ENCODE results near the gene UMAD1.

The UMAD1 gene

GRCh38 chr7:7707806-7708205 lies 67.3 kb downstream of the UMAD1 start:
- TF ChIP-seq CTCF (IDR thresholded peaks at IDR 0.05), result no peak
- no peak for TF ChIP-seq ZFX (IDR thresholded peaks at IDR 0.05; ENCODE audit: borderline replicate concordance)
- H3K27ac ChIP-seq, result no peak overlapping the region

- TF ChIP-seq CTCF (IDR thresholded peaks at IDR 0.05) (no peak), ZFX (IDR thresholded peaks at IDR 0.05; ENCODE audit: borderline replicate concordance) (no peak)
Measured at GRCh38 chr7:7709291-7709690, 68.7 kb downstream of the UMAD1 start.

GRCh38 chr7:7710469-7710868 lies 69.9 kb downstream of the UMAD1 start:
- TF ChIP-seq ZFX (IDR thresholded peaks at IDR 0.05; ENCODE audit: borderline replicate concordance) (no peak), CTCF (IDR thresholded peaks at IDR 0.05) (no peak)
- H3K27ac ChIP-seq, result no peak overlapping the region

More at GRCh38 chr7:7709291-7709690, 68.7 kb downstream of the UMAD1 start:
- no peak overlapping the region for H3K27ac ChIP-seq

- no peak overlapping the region for H3K27ac ChIP-seq
- TF ChIP-seq ZFX (IDR thresholded peaks at IDR 0.05; ENCODE audit: borderline replicate concordance) (no peak), CTCF (IDR thresholded peaks at IDR 0.05) (no peak)
Measured at GRCh38 chr7:7713730-7714129, 73.2 kb downstream of the UMAD1 start.

GRCh38 chr7:7718492-7718891 lies 77.9 kb downstream of the UMAD1 start, which contains the start of gene RPA3:
TSS of gene RPA3 (minus strand) at chr7:7718607. CDS start at chr7:7640418, 78,189 bp downstream.
- TF ChIP-seq ZFX (IDR thresholded peaks at IDR 0.05; ENCODE audit: borderline replicate concordance) (no peak), CTCF (IDR thresholded peaks at IDR 0.05) (no peak)

GRCh38 chr7:7719236-7719635 lies 78.7 kb downstream of the UMAD1 start:
- TF ChIP-seq ZFX (IDR thresholded peaks at IDR 0.05; ENCODE audit: borderline replicate concordance), result no peak
- no peak for TF ChIP-seq CTCF (IDR thresholded peaks at IDR 0.05)
- no peak overlapping the region for H3K27ac ChIP-seq

More at GRCh38 chr7:7718492-7718891, 77.9 kb downstream of the UMAD1 start, which contains the start of gene RPA3:
- H3K27ac ChIP-seq, result no peak within 1 kb of the TSS

- no peak overlapping the region for H3K27ac ChIP-seq
- TF ChIP-seq CTCF (IDR thresholded peaks at IDR 0.05) (no peak), ZFX (IDR thresholded peaks at IDR 0.05; ENCODE audit: borderline replicate concordance) (no peak)
Measured at GRCh38 chr7:7720193-7720592, 79.6 kb downstream of the UMAD1 start.

All from 22Rv1 (cell line).